DOHH2 (cell line): ENCODE data around the gene LHFPL6.

Experiments
- CTCF ChIP-seq: fragments of 200-600 bp; sonication (generic); IDR thresholded peaks from one replicate; pipeline ENCODE4 v1.5.1; 2014; ENCODE audit warnings: antibody characterized with exemption, mild to moderate bottlenecking, low read depth, low read length; ENCODE audit not compliant: poor library complexity, severe bottlenecking
- EZH2phosphoT487 ChIP-seq: fragments of 200-600 bp; sonication (generic); IDR thresholded peaks from 2 replicates; pipeline ENCODE4 v1.6.1; 2017; ENCODE audit warnings: borderline replicate concordance, mild to moderate bottlenecking, antibody characterized with exemption, low read length, moderate library complexity, mixed read lengths

GRCh38 chr13:39370554-39370953 is 232.4 kb downstream of the LHFPL6 start:
- TF ChIP-seq CTCF (no peak), EZH2phosphoT487 (no peak)
